HG02610 (cell line): ENCODE results near the gene TLDC2.
"Not testable (repeated sequence)": the region's sequence is repeated elsewhere in the genome, so short reads cannot be mapped to it uniquely, and the experiment has no call there.

Experiments used
- ATAC-seq: cut with Tn5 transposase; IDR thresholded peaks from one replicate; pipeline ENCODE4 v1.9.1; 2021; ENCODE audit warnings: mild to moderate bottlenecking, moderate library complexity; ENCODE audit not compliant: unreplicated experiment

The TLDC2 gene

GRCh38 chr20:36875702-36876472 is at the start of gene TLDC2:
TLDC2 (plus strand) TSS chr20:36876138; CDS start chr20:36876175, 37 bp downstream.
- no peak for ATAC-seq

- ATAC-seq, result no peak
Measured at GRCh38 chr20:36826554-36827244, 49.2 kb upstream of the TLDC2 start.

- peak; percentile 84 for ATAC-seq
Measured at GRCh38 chr20:36827541-36828279, 48.2 kb upstream of the TLDC2 start.

GRCh38 chr20:36830791-36831691 is 44.9 kb upstream of the TLDC2 start:
- ATAC-seq, result no peak

GRCh38 chr20:36832791-36833190 is 43.1 kb upstream of the TLDC2 start:
- no peak for ATAC-seq

- no peak for ATAC-seq
Measured at GRCh38 chr20:36833275-36834020, 42.5 kb upstream of the TLDC2 start.

GRCh38 chr20:36835025-36835424 is 40.9 kb upstream of the TLDC2 start:
- ATAC-seq, result no peak

GRCh38 chr20:36835453-36836198 is 40.3 kb upstream of the TLDC2 start:
- peak; percentile 84 for ATAC-seq

- ATAC-seq, result no peak
Measured at GRCh38 chr20:36836591-36837269, 39.2 kb upstream of the TLDC2 start.

GRCh38 chr20:36838376-36838775 is 37.6 kb upstream of the TLDC2 start:
- ATAC-seq, result not testable (repeated sequence)

- no peak for ATAC-seq
Measured at GRCh38 chr20:36839150-36839549, 36.8 kb upstream of the TLDC2 start.

GRCh38 chr20:36841030-36841429 is 34.9 kb upstream of the TLDC2 start:
- not testable (repeated sequence) for ATAC-seq

GRCh38 chr20:36845288-36845971 is 30.5 kb upstream of the TLDC2 start:
- peak; percentile 10 for ATAC-seq

GRCh38 chr20:36847009-36847709 is 28.8 kb upstream of the TLDC2 start:
- ATAC-seq, result no peak

- no peak for ATAC-seq
Measured at GRCh38 chr20:36847710-36848040, 28.3 kb upstream of the TLDC2 start.

- no peak for ATAC-seq
Measured at GRCh38 chr20:36848078-36848660, 27.8 kb upstream of the TLDC2 start.

GRCh38 chr20:36848677-36849076 is 27.3 kb upstream of the TLDC2 start:
- ATAC-seq, result no peak
